HG03571 (cell line): ENCODE results near the gene GATB.

ENCODE experiments used
- ATAC-seq: cut with Tn5 transposase; IDR thresholded peaks from one replicate; pipeline ENCODE4 v1.9.1; 2021; ENCODE audit not compliant: unreplicated experiment

GATB gene

GRCh38 chr4:151760712-151761661 lies at the start of gene GATB:
Gene GATB (minus strand): TSS chr4:151761007. CDS start chr4:151760982, 25 bp downstream.
- peak; percentile 100 for ATAC-seq

GRCh38 chr4:151810476-151810875 lies 49.7 kb upstream of the GATB start:
- ATAC-seq: no peak

- ATAC-seq: no peak
Observed at GRCh38 chr4:151809716-151810115, 48.9 kb upstream of the GATB start.

- no peak for ATAC-seq
Observed at GRCh38 chr4:151808542-151808941, 47.7 kb upstream of the GATB start.

GRCh38 chr4:151808120-151808529 lies 47.3 kb upstream of the GATB start:
- ATAC-seq: no peak

- no peak for ATAC-seq
Observed at GRCh38 chr4:151807220-151807619, 46.4 kb upstream of the GATB start.

- ATAC-seq: no peak
Observed at GRCh38 chr4:151806511-151806927, 45.7 kb upstream of the GATB start.

- ATAC-seq: no peak
Observed at GRCh38 chr4:151804821-151805220, 44.0 kb upstream of the GATB start.

- ATAC-seq: no peak
Observed at GRCh38 chr4:151804086-151804630, 43.4 kb upstream of the GATB start.

GRCh38 chr4:151803246-151803645 lies 42.4 kb upstream of the GATB start:
- no peak for ATAC-seq

GRCh38 chr4:151801547-151802516 lies 41.0 kb upstream of the GATB start:
- ATAC-seq: no peak

- ATAC-seq: no peak
Observed at GRCh38 chr4:151799417-151800012, 38.7 kb upstream of the GATB start.

- ATAC-seq: peak; percentile 66
Observed at GRCh38 chr4:151798678-151799416, 38.0 kb upstream of the GATB start.

GRCh38 chr4:151797853-151798252 lies 37.0 kb upstream of the GATB start:
- ATAC-seq: no peak

GRCh38 chr4:151797131-151797530 lies 36.3 kb upstream of the GATB start:
- ATAC-seq: no peak

GRCh38 chr4:151796106-151796505 lies 35.3 kb upstream of the GATB start:
- no peak for ATAC-seq

GRCh38 chr4:151792995-151793394 lies 32.2 kb upstream of the GATB start:
- ATAC-seq: no peak

GRCh38 chr4:151792530-151792929 lies 31.7 kb upstream of the GATB start:
- no peak for ATAC-seq

- ATAC-seq: no peak
Observed at GRCh38 chr4:151788021-151788420, 27.2 kb upstream of the GATB start.

- no peak for ATAC-seq
Observed at GRCh38 chr4:151786158-151786495, 25.3 kb upstream of the GATB start.
